Measurements from ENCODE around the gene STAM2.

Gene STAM2

DNA sequence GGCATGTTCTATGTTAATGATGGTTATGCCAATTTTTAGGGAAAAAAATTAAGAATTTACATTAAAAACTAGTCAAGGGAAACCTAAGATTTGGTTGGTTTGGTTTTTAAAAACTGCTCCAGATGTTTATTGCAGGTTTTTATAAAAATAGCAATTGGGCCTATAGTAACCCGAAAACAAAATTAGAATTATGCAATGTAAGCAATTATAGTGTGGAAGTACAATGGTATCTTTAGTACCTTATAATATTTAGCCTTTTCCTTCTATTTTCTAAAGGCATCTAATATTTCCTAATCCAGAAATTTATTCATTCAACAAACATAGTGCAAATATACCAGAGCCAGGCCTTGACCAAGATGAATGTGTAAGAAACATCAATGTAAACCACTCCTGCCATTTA, 104.0 kb downstream of the STAM2 start:
- H3K9me3 ChIP-seq: no peaks in the 10 kb centered on the region
- TF ChIP-seq CTCF (IDR thresholded peaks at IDR 0.05; ENCODE audit: low read depth, low read length): no peak
- DNase-seq: no peak
- no peak overlapping the region for H3K4me3 ChIP-seq (ENCODE audit: low read depth, low read length)
- H3K4me1 ChIP-seq: no peaks in the 10 kb centered on the region
- H3K27me3 ChIP-seq: no peaks in the 10 kb centered on the region
- no peaks in the 10 kb centered on the region for H3K36me3 ChIP-seq

DNA sequence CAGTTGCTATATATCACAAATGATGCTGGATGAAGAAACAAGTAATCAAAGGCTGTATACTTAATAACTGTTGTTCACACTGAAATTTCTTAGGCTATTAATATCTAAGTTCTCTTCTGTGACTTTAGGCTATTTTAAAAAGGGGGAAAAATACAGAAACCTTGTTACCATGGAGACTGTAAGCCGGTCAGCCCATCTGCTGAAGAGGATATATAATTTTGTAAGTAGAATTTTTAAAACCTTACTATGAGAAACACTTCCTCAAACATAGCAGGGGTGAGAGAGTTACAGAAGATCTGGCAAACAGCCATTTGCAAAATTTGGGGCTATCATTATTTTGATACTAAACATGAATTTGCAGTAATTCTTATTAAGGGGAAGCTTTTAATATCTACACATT, 104.5 kb downstream of the STAM2 start:
- Histone ChIP-seq H3K4me3 (ENCODE audit: low read depth, low read length) (no peak overlapping the region), H3K9me3 (no peaks in the 10 kb centered on the region)
- no peak for DNase-seq

DNA sequence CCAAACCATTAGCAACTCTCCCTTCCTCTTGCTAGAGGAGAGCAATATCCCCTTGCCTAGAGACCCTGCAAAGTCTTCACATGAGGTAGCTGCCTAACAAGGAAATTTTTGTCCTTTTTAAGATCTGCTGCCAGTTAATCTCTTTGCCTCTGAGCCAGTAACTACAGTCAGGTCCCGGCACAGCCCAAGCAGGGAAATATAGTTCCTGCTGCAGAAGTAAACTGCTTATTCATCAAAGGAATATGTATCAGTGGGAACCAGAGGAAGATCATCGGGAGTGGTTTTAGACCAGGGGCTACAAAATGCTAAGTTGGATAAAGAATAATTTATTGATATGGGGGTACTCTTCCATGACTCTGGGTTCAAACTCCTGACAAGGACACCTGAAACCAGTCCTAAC, 107.3 kb downstream of the STAM2 start:
- Histone ChIP-seq H3K4me3 (ENCODE audit: low read depth, low read length) (no peak overlapping the region), H3K4me1 (no peaks in the 10 kb centered on the region), H3K9me3 (no peaks in the 10 kb centered on the region), H3K36me3 (no peaks in the 10 kb centered on the region), H3K27me3 (no peaks in the 10 kb centered on the region)
- DNase-seq: no peak
- no peak for TF ChIP-seq CTCF (IDR thresholded peaks at IDR 0.05; ENCODE audit: low read depth, low read length)

More for the DNA sequence above, 104.5 kb downstream of the STAM2 start:
- Histone ChIP-seq H3K36me3 (no peaks in the 10 kb centered on the region), H3K27me3 (no peaks in the 10 kb centered on the region), H3K4me1 (no peaks in the 10 kb centered on the region)
- no peak for TF ChIP-seq CTCF (IDR thresholded peaks at IDR 0.05; ENCODE audit: low read depth, low read length)

GRCh38 chr2:152067823-152068222, 107.7 kb downstream of the STAM2 start:
- H3K4me1 ChIP-seq: no peaks in the 10 kb centered on the region
- TF ChIP-seq CTCF (IDR thresholded peaks at IDR 0.05; ENCODE audit: low read depth, low read length): no peak
- no peak for DNase-seq
- H3K4me3 ChIP-seq (ENCODE audit: low read depth, low read length): no peak overlapping the region
- H3K27me3 ChIP-seq: no peaks in the 10 kb centered on the region
- H3K9me3 ChIP-seq: no peaks in the 10 kb centered on the region
- no peaks in the 10 kb centered on the region for H3K36me3 ChIP-seq
